ENCODE results near the gene MIPOL1.

- no peak for TF ChIP-seq CTCF (IDR thresholded peaks at IDR 0.05; ENCODE audit: insufficient read depth, low read length, poor library complexity, severe bottlenecking)
- TF ChIP-seq EZH2phosphoT487 (conservative IDR thresholded peaks at IDR 0.05; ENCODE audit: low read length) = no peak
Measured at GRCh38 chr14:37434867-37435266, 237.1 kb downstream of the MIPOL1 start.

All from SU-DHL-6 (cell line).